ENCODE results near the gene NKX3-2.

Gene NKX3-2

GRCh38 chr4:13545394-13545808, 1.1 kb upstream of the NKX3-2 start:
- no peak for DNase-seq (ENCODE audit: low spot score)

GRCh38 chr4:13544606-13545393, 492 bp upstream of the NKX3-2 start:
- no peak for DNase-seq (ENCODE audit: low spot score)

GRCh38 chr4:13543032-13543838, 1.1 kb downstream of the NKX3-2 start:
- DNase-seq (ENCODE audit: low spot score): no peak

- DNase-seq (ENCODE audit: low spot score): no peak
Observed at GRCh38 chr4:13542577-13543031, 1.7 kb downstream of the NKX3-2 start.

- DNase-seq (ENCODE audit: low spot score): no peak
Observed at GRCh38 chr4:13541720-13542576, 2.4 kb downstream of the NKX3-2 start.

- no peak for DNase-seq (ENCODE audit: low spot score)
Observed at GRCh38 chr4:13541176-13541604, 3.1 kb downstream of the NKX3-2 start.

- DNase-seq (ENCODE audit: low spot score): no peak
Observed at GRCh38 chr4:13540446-13541175, 3.7 kb downstream of the NKX3-2 start.

GRCh38 chr4:13539619-13540445, 4.5 kb downstream of the NKX3-2 start:
- DNase-seq (ENCODE audit: low spot score): no peak

- DNase-seq (ENCODE audit: low spot score): no peak
Observed at GRCh38 chr4:13539047-13539618, 5.2 kb downstream of the NKX3-2 start.

GRCh38 chr4:13538427-13538973, 5.8 kb downstream of the NKX3-2 start:
- DNase-seq (ENCODE audit: low spot score): no peak

- no peak for DNase-seq (ENCODE audit: low spot score)
Observed at GRCh38 chr4:13537832-13538177, 6.5 kb downstream of the NKX3-2 start.

GRCh38 chr4:13537011-13537831, 7.1 kb downstream of the NKX3-2 start:
- no peak for DNase-seq (ENCODE audit: low spot score)

GRCh38 chr4:13536607-13537006, 7.7 kb downstream of the NKX3-2 start:
- no peak for DNase-seq (ENCODE audit: low spot score)

- no peak for DNase-seq (ENCODE audit: low spot score)
Observed at GRCh38 chr4:13535708-13536361, 8.5 kb downstream of the NKX3-2 start.

- DNase-seq (ENCODE audit: low spot score): no peak
Observed at GRCh38 chr4:13535118-13535517, 9.2 kb downstream of the NKX3-2 start.

- DNase-seq (ENCODE audit: low spot score): no peak
Observed at GRCh38 chr4:13534344-13535063, 9.8 kb downstream of the NKX3-2 start.

- no peak for DNase-seq (ENCODE audit: low spot score)
Observed at GRCh38 chr4:13533670-13534343, 10.5 kb downstream of the NKX3-2 start.
